HUES48 (cell line): Measurements from ENCODE around the gene PDLIM1.

Experiments
- H3K27ac ChIP-seq: one replicate; pipeline ENCODE4 v1.7.0; 2013; ENCODE audit warnings: low read depth, low read length, inconsistent platforms
- H3K27me3 ChIP-seq: 2 replicates; pipeline ENCODE4 v1.6.1; 2013; ENCODE audit warnings: mild to moderate bottlenecking, low read length; ENCODE audit not compliant: control insufficient read depth, insufficient read depth
- H3K36me3 ChIP-seq: 2 replicates; pipeline ENCODE4 v1.6.1; 2013; ENCODE audit warnings: low read length; ENCODE audit not compliant: control insufficient read depth, insufficient read depth
- H3K4me1 ChIP-seq: 2 replicates; pipeline ENCODE4 v1.6.1; 2013; ENCODE audit warnings: mild to moderate bottlenecking, low read length; ENCODE audit not compliant: control insufficient read depth, insufficient read depth
- H3K4me3 ChIP-seq: 2 replicates; pipeline ENCODE4 v1.5.1; 2013; ENCODE audit warnings: mild to moderate bottlenecking, low read depth, low read length
- H3K9ac ChIP-seq: 2 replicates; pipeline ENCODE4 v1.6.1; 2013; ENCODE audit warnings: mild to moderate bottlenecking, low read depth, low read length, moderate library complexity
- H3K9me3 ChIP-seq: 2 replicates; pipeline ENCODE4 v1.6.1; 2013; ENCODE audit warnings: low read length; ENCODE audit not compliant: control insufficient read depth, insufficient read depth

PDLIM1 gene

DNA sequence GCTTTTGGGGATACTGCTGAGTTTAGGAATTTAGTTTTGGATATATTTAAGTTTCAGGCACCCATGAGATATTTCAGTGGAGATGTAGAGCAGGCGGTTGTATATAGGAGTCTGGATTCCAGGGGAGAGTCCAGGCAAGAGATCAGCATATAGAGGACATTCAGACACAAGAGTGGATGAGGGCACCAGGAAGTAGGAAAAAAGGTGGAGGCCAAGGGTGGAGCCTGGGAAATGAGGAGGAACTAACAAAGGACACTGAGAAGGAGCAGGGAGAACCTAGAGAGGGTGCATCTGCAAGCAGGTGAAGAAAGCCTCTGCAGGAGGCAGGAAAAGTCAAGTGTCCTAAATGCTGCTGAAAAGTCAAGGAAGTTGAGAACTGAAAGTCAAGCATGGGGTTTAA, 13.1 kb upstream of the PDLIM1 start:
- peaks cover 17% of the 10 kb centered on the region for H3K4me1 ChIP-seq
- no peak overlapping the region for H3K9ac ChIP-seq
- no peak overlapping the region for H3K4me3 ChIP-seq
- no peak overlapping the region for H3K27ac ChIP-seq
- H3K27me3 ChIP-seq, result peaks cover 3% of the 10 kb centered on the region; the same call in 1 of the 2 replicates
- no peaks in the 10 kb centered on the region for H3K9me3 ChIP-seq
- H3K36me3 ChIP-seq, result no peaks in the 10 kb centered on the region

DNA sequence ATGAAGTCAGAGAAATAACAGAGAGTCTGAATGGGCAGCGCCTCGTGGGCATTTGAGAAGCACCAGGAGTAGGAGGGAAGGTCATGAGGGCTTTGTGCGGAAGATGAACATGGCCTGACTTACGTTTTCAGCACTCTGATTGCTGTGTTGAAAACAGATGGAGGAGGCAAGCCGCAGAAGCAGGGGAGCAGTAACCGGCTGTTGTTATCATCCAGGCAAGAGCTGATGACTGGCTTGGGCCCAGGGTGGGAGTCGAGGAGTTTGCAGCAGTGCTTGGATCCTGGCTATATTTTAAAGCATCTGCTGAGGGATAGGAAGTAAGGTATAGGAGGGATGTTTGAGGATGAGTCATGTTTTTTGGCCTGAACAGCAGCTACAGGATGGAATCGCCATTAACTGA, 12.7 kb upstream of the PDLIM1 start:
- Histone ChIP-seq H3K9me3 (no peaks in the 10 kb centered on the region), H3K36me3 (no peaks in the 10 kb centered on the region), H3K4me1 (peaks cover 16% of the 10 kb centered on the region), H3K9ac (no peak overlapping the region), H3K27ac (no peak overlapping the region), H3K27me3 (peaks cover 3% of the 10 kb centered on the region; the same call in 1 of the 2 replicates), H3K4me3 (no peak overlapping the region)

GRCh38 chr10:95300022-95300539, 9.3 kb upstream of the PDLIM1 start:
- Histone ChIP-seq H3K4me1 (peaks cover 16% of the 10 kb centered on the region), H3K4me3 (no peak overlapping the region), H3K27me3 (peaks cover 27% of the 10 kb centered on the region), H3K36me3 (no peaks in the 10 kb centered on the region), H3K9me3 (no peaks in the 10 kb centered on the region), H3K27ac (no peak overlapping the region), H3K9ac (no peak overlapping the region)

DNA sequence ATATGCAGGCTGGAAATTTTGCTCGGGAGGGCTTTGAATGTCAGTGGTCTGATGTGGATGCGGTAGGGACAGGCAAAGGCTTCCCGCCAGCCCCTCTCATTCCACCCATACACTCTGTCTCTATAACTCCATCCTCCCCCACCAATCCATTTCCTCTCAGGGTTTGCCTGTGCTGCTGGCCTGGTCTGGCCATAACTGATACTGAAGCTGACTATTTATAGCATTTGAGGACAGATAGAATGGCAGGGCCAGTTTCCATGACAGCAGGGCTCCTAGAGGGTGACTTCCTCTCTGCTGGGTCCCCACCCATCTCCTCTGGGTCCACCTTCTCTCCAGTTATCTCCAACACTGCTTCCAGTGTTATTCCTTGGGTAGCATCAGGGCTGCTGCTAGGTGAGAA, 6.6 kb upstream of the PDLIM1 start:
- H3K36me3 ChIP-seq, result no peaks in the 10 kb centered on the region
- no peaks in the 10 kb centered on the region for H3K9me3 ChIP-seq
- H3K9ac ChIP-seq, result no peak overlapping the region
- H3K4me3 ChIP-seq, result no peak overlapping the region
- no peak overlapping the region for H3K27ac ChIP-seq
- peaks cover 43% of the 10 kb centered on the region for H3K27me3 ChIP-seq
- H3K4me1 ChIP-seq, result peaks cover 7% of the 10 kb centered on the region

- no peak overlapping the region for H3K4me3 ChIP-seq
- H3K4me1 ChIP-seq, result peaks cover 7% of the 10 kb centered on the region
- H3K9me3 ChIP-seq, result no peaks in the 10 kb centered on the region
- H3K27me3 ChIP-seq, result peaks cover 43% of the 10 kb centered on the region
- H3K36me3 ChIP-seq, result no peaks in the 10 kb centered on the region
- no peak overlapping the region for H3K9ac ChIP-seq
- no peak overlapping the region for H3K27ac ChIP-seq
Measured at GRCh38 chr10:95296764-95297163, 6.0 kb upstream of the PDLIM1 start.

- Histone ChIP-seq H3K4me3 (peak overlapping the region; percentile 43), H3K36me3 (no peaks in the 10 kb centered on the region), H3K27ac (no peak overlapping the region), H3K9ac (no peak overlapping the region), H3K4me1 (peaks cover 7% of the 10 kb centered on the region), H3K9me3 (no peaks in the 10 kb centered on the region), H3K27me3 (peaks cover 50% of the 10 kb centered on the region)
Measured at GRCh38 chr10:95295031-95295755, 4.4 kb upstream of the PDLIM1 start.

DNA sequence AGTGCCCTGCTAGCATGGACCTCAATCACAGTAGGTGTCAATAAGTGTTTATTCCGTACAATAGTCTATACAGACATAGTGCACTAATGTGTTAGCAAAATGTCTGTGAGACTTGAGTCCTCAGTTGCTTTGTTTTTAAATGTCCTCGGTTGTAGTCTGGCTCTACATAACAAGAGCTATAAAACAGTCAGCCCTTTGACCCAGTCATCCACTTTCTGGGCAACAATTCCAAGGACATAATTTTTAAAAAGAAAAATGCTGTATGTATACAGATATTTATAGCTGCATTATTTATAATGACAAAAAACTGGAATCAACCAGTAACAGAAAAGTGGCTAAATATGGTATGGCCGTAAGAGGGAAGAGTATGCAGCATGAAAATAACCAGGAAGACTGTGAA, 2.8 kb upstream of the PDLIM1 start:
- Histone ChIP-seq H3K4me1 (peaks cover 19% of the 10 kb centered on the region), H3K36me3 (no peaks in the 10 kb centered on the region), H3K9me3 (no peaks in the 10 kb centered on the region), H3K4me3 (no peak overlapping the region), H3K9ac (no peak overlapping the region), H3K27ac (no peak overlapping the region), H3K27me3 (peaks cover 50% of the 10 kb centered on the region)

GRCh38 chr10:95291365-95292039, 699 bp upstream of the PDLIM1 start:
- Histone ChIP-seq H3K27ac (no peak overlapping the region), H3K27me3 (peaks cover 40% of the 10 kb centered on the region), H3K36me3 (peaks cover 5% of the 10 kb centered on the region; the same call in 1 of the 2 replicates), H3K4me3 (peak overlapping the region; percentile 88), H3K4me1 (peaks cover 36% of the 10 kb centered on the region), H3K9ac (no peak overlapping the region), H3K9me3 (no peaks in the 10 kb centered on the region)

DNA sequence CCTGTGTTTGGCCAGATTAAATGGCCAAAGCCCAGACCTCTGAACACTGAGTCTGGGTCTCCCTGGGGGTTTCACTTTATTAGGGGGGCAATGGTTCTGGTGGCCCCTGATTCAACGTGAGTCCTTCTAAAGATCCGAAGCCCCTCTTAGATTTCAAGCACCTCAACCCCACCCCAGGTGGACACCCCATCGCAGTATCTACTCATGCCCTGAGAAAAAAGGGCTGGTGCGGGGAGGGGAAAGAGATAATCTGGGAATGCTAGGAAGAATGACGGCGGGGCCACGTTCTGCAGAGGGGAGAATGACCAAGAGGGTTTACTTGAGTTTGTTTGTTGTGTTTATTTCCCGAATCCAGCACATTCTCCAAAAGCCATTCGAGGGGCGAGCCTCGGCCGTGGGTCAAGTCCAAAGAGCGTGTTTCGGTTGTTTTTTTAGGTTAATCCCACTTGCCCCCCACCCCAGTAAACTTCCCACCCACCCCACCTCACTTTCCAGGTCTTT, 832 bp downstream of the PDLIM1 start:
- H3K9me3 ChIP-seq, result no peaks in the 10 kb centered on the region
- H3K27ac ChIP-seq, result no peak overlapping the region
- peaks cover 24% of the 10 kb centered on the region for H3K27me3 ChIP-seq
- peak overlapping the region; percentile 88 for H3K4me3 ChIP-seq
- peak overlapping the region; percentile 42 for H3K9ac ChIP-seq
- H3K36me3 ChIP-seq, result peaks cover 14% of the 10 kb centered on the region; the same call in 1 of the 2 replicates
- H3K4me1 ChIP-seq, result peaks cover 36% of the 10 kb centered on the region

GRCh38 chr10:95289003-95289920, 1.5 kb downstream of the PDLIM1 start:
- peaks cover 17% of the 10 kb centered on the region for H3K27me3 ChIP-seq
- peaks cover 16% of the 10 kb centered on the region; the same call in 1 of the 2 replicates for H3K36me3 ChIP-seq
- H3K27ac ChIP-seq, result no peak overlapping the region
- peak overlapping the region; percentile 42; the same call in 1 of the 2 replicates for H3K9ac ChIP-seq
- H3K9me3 ChIP-seq, result no peaks in the 10 kb centered on the region
- H3K4me3 ChIP-seq, result peak overlapping the region; percentile 88
- H3K4me1 ChIP-seq, result peaks cover 31% of the 10 kb centered on the region
